HG02885 (cell line): Measurements from ENCODE around the gene OSER1.

Source experiments
- ATAC-seq: cut with Tn5 transposase; IDR thresholded peaks from one replicate; pipeline ENCODE4 v1.9.1; 2021; ENCODE audit warnings: mild to moderate bottlenecking; ENCODE audit not compliant: unreplicated experiment, poor library complexity

The OSER1 gene

GRCh38 chr20:44228465-44229258 is 18.1 kb upstream of the OSER1 start:
- ATAC-seq: no peak

DNA sequence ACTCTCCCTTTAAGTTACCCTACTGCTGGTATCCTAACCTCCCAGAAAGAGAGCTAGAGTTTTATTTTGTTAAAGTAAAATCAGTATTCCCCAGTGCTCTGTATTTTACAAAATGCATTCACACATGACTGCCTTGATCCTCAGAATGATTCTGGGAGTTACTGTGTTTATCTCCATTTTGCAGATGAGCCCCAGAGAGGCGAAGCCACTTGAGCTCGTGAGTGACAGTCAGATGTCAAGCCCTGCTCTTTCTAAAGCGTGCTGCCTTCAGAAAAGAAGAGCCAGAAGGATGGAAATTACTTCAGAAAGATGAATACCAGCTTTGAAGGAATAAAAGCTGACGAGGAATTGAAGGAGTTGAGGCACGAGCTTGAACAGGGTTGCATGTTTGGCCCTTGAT is 14.1 kb upstream of the OSER1 start:
- ATAC-seq: no peak

GRCh38 chr20:44223721-44224120 is 13.2 kb upstream of the OSER1 start:
- no peak for ATAC-seq

GRCh38 chr20:44222633-44223368 is 12.2 kb upstream of the OSER1 start:
- no peak for ATAC-seq

GRCh38 chr20:44222027-44222426 is 11.5 kb upstream of the OSER1 start:
- ATAC-seq: no peak

GRCh38 chr20:44221368-44221954 is 10.9 kb upstream of the OSER1 start:
- no peak for ATAC-seq

DNA sequence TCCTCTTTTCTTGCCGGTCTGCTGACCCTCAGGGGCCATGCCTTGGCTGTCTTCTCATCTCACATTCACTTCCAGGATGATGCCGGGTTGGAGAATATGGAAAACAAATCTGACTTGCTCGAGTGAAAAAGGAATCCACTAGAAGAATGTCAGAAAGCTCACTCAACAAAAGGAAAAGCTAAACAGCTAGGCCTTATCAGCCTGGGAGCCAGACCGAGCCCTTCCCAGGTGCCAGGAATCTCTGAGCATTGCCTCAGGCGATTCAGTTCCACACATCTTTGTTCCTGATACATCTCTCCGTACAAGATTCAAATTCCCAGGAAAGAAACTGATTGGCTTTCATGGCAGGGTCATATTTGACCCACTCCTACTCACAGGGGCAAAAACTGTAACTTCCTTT is 9.2 kb upstream of the OSER1 start:
- ATAC-seq: no peak

DNA sequence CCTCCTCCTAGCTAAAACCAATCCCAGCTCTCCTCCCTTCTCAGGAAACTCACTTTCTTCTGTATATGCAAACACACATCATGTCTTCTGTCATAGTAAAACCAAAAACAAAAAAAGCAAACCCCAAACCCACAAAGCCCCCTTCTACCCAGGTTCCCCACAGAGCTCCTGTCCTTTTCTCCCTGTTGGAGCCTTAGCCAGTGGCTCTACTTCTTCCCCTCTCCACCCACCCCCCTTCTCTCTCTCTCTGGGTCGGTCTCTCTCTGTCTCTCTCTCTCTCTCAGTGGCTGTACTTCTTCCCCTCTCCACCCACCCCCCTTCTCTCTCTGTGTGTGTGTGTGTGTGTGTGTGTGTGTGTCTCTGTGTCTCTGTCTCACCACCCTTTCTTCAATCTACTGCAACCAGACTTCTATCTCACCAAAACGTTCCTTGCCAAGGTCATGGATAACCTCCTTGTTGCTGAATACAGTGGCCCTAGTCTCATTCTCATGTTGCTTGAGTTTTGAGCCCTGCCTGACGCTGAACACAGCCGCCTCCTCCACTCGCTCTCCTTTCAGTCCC is 8.7 kb upstream of the OSER1 start:
- ATAC-seq: no peak

DNA sequence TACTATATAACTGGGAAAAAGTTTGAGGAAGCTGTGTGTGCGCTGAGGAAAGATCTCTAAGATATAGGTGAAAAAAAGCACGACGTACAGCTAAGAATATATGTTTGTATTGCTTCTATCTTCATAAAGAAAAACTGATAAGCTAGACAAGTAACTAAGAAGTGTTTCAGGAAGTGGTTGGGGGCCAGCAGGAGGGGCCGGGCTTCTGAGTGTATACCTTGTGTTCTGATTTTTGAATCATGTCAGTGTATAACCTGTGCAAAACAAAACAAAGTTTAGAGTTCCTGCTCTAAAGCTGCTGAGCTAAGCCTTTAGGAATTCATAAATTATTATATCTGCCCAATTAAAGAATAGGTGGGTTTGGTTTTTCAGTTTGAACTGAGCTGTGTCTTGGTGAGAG is 7.9 kb upstream of the OSER1 start:
- ATAC-seq: no peak

DNA sequence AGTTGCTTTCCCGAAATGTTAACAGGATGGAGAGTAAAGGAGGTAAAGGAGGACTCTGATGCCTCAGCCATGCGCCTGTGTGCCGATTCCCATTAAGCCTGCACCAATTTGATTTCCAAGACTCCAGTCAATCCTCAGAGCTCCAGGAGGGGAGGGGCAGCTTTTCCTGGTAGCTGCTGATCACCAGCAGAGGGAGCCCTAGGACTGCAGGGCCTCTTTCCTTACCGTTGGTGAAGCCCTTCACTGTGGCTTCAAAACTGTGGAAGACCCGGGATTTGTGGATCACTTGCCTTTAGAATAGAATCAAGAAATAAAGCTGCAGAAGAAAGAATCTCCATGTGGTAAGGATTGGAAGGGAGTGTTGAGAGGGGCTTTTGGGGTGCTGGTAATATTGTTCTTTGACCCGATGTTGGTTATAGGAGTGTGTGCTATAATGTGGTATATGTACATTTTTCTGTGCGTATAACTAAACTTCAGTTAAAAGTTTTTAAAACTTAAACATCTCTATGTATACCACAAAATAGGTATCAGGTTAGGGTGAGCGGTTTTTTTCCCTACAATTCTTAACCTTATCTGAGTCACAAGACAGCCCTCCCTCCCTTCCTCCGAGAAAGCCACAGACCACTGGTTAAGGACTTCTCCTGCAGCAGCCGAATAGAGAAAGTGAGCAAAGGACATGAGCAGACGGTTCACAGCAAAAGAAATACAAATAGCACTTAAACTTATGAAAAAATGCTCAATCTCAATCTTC is 6.9 kb upstream of the OSER1 start:
- no peak for ATAC-seq

- no peak for ATAC-seq
Measured at GRCh38 chr20:44215125-44215524, 4.6 kb upstream of the OSER1 start.

DNA sequence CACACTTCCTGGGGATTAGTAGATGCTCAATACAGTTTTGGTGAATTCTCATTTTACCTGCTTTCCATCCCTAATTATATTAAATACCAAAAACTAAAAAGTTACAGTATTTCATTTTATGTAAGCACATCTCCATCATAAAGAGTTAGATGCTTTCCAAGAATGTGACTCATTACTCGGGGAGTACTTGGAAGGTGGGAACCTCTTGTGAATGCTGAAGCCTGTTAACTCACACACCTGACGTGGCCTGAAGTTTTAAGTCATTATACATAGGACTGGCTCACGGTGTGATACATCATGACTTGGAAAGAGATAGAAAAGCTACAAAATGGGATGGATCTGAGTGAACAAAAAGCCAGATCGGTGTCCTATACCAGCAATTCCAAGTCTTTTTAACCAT is 2.2 kb upstream of the OSER1 start:
- ATAC-seq: no peak

DNA sequence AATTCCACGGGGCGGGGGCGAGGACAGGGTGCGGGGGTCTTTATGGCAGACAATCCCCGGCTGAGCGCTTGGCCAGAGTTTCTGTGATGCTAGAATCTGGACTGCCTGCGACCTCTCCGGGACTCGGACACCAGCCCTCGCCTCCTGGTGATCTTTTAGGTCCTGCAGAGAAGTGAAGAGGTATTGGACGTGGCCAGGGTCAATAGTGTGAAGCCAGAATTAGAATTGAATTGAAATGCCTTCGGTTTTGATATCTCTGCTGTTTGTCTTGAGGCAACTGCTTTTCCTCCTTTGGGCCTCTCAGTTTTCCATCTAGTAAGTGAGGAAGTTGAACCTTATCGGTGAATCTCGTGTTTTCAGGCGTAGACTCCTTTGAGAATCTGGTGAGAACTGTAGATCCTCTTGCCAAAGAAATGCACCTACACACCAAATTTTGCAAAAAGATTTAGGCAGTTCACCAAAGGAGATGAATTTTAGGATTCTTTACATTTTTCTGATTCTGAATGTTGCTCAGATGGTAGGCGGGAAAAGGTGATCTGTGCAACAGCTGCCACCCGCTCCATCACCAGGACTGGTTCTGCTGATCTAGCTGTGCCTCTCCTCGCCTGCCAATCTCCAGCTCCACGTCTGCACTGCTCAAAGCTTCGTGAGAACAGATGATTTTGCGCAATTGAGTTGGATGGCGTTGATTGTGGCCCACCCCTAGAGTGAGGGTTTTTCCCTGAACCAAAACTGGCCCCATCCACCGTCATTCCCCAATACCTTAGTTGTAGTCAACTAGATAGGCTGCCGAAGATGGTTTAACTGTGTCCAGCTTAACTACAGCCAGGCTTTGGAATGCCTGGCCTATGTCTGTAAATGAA is 837 bp upstream of the OSER1 start:
- no peak for ATAC-seq

DNA sequence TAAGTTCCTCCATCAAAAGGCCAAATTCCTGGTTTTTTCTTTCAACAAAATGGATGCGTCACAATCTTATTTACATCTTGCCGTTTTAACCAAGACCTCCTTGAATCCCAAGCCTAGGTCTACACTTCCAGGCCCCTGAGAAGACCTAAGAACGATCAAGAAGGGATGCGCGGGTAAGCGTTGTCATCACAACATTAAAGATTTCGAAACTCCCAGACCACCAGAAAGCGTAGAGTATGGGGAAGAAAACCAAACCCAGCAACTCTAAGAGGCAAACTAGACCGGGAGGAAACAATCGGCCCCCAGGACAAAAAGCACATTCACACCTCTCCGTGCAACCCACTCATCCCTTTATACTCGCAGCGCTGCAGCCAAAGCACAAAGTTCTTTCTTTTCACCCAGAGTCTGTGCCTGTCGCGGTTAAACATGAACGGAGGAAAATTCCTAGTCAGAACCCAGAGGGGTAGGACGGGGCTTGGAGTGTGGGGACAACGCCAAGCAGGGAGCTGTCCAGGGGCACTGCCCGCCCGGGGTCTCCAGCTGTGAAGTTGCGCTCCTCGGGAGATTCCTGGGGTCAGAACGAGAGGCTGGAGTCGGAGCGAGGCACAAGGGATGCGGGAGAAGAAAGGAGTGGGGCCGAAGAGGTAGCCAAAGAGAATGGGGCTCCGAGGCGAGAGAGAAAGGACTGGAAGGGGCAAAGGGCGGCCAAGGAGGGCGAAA is 725 bp downstream of the OSER1 start:
- no peak for ATAC-seq

DNA sequence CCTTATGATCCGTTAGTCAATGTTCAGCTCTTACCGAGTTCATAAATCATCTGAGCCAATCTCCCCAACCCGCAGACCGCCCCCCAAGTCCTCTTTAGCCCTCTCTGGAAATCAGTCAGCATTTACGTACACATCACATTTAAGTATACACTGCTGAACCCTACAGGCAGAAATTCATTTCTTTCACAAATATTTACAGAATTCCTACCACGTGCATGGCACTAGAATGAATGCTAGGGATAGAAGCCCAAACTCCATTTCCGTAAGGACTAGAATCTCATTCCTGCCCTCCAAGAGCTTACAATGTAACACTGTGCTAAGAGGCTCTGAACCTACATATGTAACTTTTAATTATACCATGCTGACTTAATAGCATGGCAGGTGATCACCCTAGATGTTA is 1.8 kb downstream of the OSER1 start:
- no peak for ATAC-seq

DNA sequence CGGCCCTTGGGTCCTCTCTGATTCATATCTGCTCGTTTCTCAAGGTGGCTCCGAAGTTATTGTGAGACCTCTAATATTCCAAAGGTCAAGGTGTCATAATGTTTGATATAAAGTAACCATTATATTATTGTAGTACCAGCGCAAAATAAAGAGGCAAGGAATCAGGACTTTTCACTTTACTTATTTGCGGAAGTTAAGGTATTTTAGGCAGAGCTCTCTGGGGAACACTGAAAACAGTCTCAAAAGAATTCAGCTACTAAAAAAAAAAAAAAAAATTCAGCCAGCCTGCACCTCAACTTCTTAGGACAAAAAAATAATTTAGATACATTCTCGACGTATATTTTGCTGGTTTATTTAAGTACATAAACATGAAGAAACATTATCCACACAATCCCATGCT is 2.4 kb downstream of the OSER1 start:
- ATAC-seq: no peak

DNA sequence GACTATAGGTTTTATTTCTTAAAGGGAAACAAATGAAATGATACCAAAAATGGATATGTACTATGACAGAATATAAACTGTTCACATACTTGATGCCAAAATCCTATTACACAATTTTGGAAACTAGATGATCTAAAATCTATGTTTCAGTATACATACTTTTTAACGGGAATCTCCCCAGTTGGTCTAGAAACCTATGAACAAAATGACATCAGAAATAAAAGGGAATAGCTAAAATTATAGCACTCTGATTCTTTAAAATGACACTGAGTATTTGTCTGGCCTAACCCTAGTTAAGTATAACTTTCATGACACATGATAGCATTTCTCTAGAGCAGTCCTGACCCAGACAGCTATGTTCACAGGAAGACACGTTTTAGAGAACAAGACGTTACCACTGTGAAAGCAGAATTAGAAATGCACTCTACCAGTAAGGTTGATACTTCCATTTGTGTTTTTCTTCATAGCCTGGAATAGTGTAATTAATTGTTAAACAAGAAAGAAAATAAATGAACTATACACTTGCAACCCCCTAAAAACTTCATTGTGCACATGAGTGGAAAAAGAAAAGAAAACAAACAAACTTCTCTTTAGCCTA is 3.3 kb downstream of the OSER1 start:
- ATAC-seq: no peak

DNA sequence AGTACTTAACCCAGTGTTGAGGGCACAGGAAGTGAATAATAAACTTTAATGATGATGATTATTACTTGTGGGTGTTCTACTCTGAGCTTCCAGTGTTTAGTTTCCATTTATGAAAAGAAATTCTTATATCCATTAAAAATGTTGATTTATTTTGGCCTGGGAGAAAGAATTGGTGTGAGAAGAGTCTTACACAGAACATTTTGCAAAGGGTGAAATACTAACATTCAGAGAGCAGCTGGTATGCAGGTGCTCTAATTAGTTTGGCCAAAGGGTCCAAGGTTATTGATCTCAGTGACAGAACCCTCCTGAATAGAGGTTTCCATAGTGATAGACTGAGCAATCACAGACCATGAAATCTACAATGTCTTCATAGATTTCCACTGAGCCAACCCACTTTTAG is 4.4 kb downstream of the OSER1 start:
- no peak for ATAC-seq

DNA sequence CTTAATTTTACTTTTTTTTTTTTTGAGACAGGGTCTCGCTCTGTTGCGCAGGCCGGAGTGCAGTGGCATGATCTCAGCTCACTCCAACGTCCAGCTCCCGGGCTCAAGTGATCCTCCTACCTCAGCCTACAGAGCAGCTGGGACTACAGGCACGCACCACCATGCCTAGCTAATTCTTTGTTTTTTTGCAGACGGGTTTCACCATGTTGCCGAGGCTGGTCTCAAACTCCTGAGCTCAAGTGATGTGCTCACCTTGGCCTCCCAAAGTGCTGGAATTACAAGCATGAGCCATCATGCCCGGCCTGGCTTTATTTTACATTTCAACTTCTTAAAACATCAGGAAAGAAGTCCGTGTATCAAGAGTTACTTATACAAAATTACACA is 5.7 kb downstream of the OSER1 start:
- ATAC-seq: no peak
